ENCODE measurements around the gene CPVL.

GRCh38 chr7:29008590-29008989 is 137.7 kb downstream of the CPVL start:
- TF ChIP-seq CTCF (IDR thresholded peaks at IDR 0.05) = no peak
- no peak for TF ChIP-seq POLR2A (IDR thresholded peaks at IDR 0.05)
